Measurements from ENCODE around the gene OR8H3.

DNA sequence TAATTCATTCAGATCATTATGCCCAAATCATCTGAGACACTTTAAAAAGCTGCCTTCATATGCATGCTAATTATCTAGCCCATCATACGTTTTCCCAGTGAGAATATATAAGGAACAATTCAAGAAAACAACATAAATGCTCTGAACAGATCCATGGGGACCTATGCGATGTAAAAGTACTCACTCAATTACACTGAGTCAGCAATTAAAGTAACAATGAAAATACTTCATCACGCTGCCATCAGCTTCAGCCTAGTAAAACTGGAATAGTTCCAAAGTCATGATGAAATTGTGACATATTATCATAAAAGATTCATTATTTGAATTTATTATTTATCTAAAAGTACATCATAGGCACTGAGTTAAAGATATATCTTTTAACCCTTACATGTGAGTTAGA is 41.6 kb downstream of the OR8H3 start:
- TF ChIP-seq CTCF (IDR thresholded peaks at IDR 0.05) (no peak), POLR2A (IDR thresholded peaks at IDR 0.05) (no peak), POLR2AphosphoS5 (IDR thresholded peaks at IDR 0.05) (no peak)

Measured in gastroesophageal sphincter (tissue), 3 donors.